HCT116 (cell line): ENCODE measurements around the gene CCDC40. TPM values are rescaled to one million over a fixed set of nuclear protein-coding genes. Genes with fewer than 3 reads are reported as not detected.

Source experiments
- ATAC-seq: fragments of 200-7000 bp; cut with Tn5 transposase; 2 replicates; pipeline ENCODE4 v1.9.1; 2020; ENCODE audit warnings: mild to moderate bottlenecking, moderate library complexity
- BruUV-seq: library from RNA; stranded (reverse); fragments of 400-500 nt; replicated peaks from 2 replicates; lab custom pipeline; 2021; lab: Mats Ljungman, UMichigan
- CTCF ChIA-PET: fragments of 300-600 bp; sonication (Branson Sonifier 250); formaldehyde crosslinking; loops from one replicate; lab custom pipeline; 2021; ENCODE audit warnings: antibody characterized with exemption; lab: Charles Lee
- POLR2A ChIA-PET: fragments of 300-600, 350-600 bp; sonication (Branson Sonifier 250); formaldehyde crosslinking; loops from one replicate; lab custom pipeline; 2021; ENCODE audit warnings: antibody characterized with exemption; lab: Charles Lee
- RAD21 ChIA-PET, 2 experiments: fragments of 300-600 bp; sonication (Branson Sonifier 250); formaldehyde crosslinking; loops; one replicate each; lab custom pipeline; 2023; ENCODE audit warnings: low total read pairs in 2 of 2; ENCODE audit not compliant: uncharacterized antibody in 2 of 2, unreplicated experiment in 2 of 2, low non-redundant PET in 1 of 2; lab: Charles Lee
- DNase-seq: peaks from one replicate; pipeline ENCODE4 v3.0.0-alpha.2; 2010; ENCODE audit warnings: low read depth, low spot score
- H2AFZ ChIP-seq: fragments of 200-600 bp; shearing (Covaris generic), sonication (generic); 2 replicates; pipeline ENCODE4 v1.6.1; 2017; ENCODE audit warnings: low read depth, mixed run types, mixed read lengths, antibody characterized with exemption, low read length; ENCODE audit not compliant: poor library complexity, severe bottlenecking
- H3K27ac ChIP-seq: 2 replicates; pipeline ENCODE4 v1.5.1; 2012; ENCODE audit warnings: low read depth, low read length
- H3K27me3 ChIP-seq: fragments of 200-600 bp; sonication (generic); 2 replicates; pipeline ENCODE4 v1.6.1; 2016; ENCODE audit warnings: mixed run types, low read length, mixed read lengths; ENCODE audit not compliant: insufficient read depth
- H3K36me3 ChIP-seq, 2 experiments: fragments of 200-500 bp in 1 of 2; fragments of 200-600 bp in 1 of 2; sonication (Bioruptor generic) in 1 of 2; sonication (generic) in 1 of 2; 2 replicates each; pipeline versions ENCODE4 v1.5.1 to v1.6.1; 2014 to 2016; ENCODE audit warnings: low read length in 2 of 2, inconsistent platforms in 1 of 2, mixed read lengths in 1 of 2, mixed run types in 1 of 2; ENCODE audit not compliant: insufficient read depth in 2 of 2, control insufficient read depth in 1 of 2
- H3K4me1 ChIP-seq, 2 experiments: fragments of 200-600 bp in 1 of 2; sonication (generic) in 1 of 2; 2 replicates each; pipeline versions ENCODE4 v1.5.1 to v1.6.1; 2012 to 2017; ENCODE audit warnings: low read length in 2 of 2, inconsistent platforms in 1 of 2, mild to moderate bottlenecking in 1 of 2, mixed read lengths in 1 of 2, mixed run types in 1 of 2, moderate library complexity in 1 of 2; ENCODE audit not compliant: insufficient read depth in 2 of 2, control insufficient read depth in 1 of 2
- H3K4me2 ChIP-seq: fragments of 200-600 bp; sonication (generic); 2 replicates; pipeline ENCODE4 v1.6.1; 2017; ENCODE audit warnings: mixed run types, low read length, mixed read lengths
- H3K4me3 ChIP-seq, 2 experiments: fragments of 200-600 bp in 1 of 2; sonication (generic) in 1 of 2; replicated peaks in 1 of 2; 2 replicates each; pipeline ENCODE4 v1.5.1; 2011 to 2016; ENCODE audit warnings: low read length in 2 of 2, control low read depth in 1 of 2, low read depth in 1 of 2, mild to moderate bottlenecking in 1 of 2, mixed read lengths in 1 of 2, mixed run types in 1 of 2
- H3K79me2 ChIP-seq: fragments of 200-600 bp; sonication (generic); 2 replicates; pipeline ENCODE4 v1.6.1; 2017; ENCODE audit warnings: mild to moderate bottlenecking, mixed run types, low read length, moderate library complexity, mixed read lengths; ENCODE audit not compliant: insufficient read depth
- H3K9ac ChIP-seq: fragments of 200-600 bp; sonication (generic); 2 replicates; pipeline ENCODE4 v1.6.1; 2016; ENCODE audit warnings: low read length, mixed read lengths
- H3K9me2 ChIP-seq: fragments of 200-600 bp; sonication (generic), shearing (Covaris generic); 2 replicates; pipeline ENCODE4 v1.6.1; 2017; ENCODE audit warnings: mixed run types, mild to moderate bottlenecking, moderate library complexity; ENCODE audit not compliant: insufficient read depth
- H3K9me3 ChIP-seq, 2 experiments: fragments of 200-500 bp in 1 of 2; fragments of 200-600 bp in 1 of 2; sonication (Bioruptor generic) in 1 of 2; sonication (generic) in 1 of 2; 2 replicates each; pipeline ENCODE4 v1.6.1; 2014 to 2017; ENCODE audit warnings: low read length in 2 of 2, mixed read lengths in 2 of 2, inconsistent platforms in 1 of 2, low read depth in 1 of 2, mild to moderate bottlenecking in 1 of 2, mixed run types in 1 of 2, moderate library complexity in 1 of 2; ENCODE audit not compliant: control insufficient read depth in 1 of 2, insufficient read depth in 1 of 2
- H4K20me1 ChIP-seq: fragments of 200-600 bp; sonication (generic), shearing (Covaris generic); 2 replicates; pipeline ENCODE4 v1.6.1; 2017; ENCODE audit warnings: mixed run types, mild to moderate bottlenecking, moderate library complexity; ENCODE audit not compliant: insufficient read depth
- CBX3 ChIP-seq: IDR thresholded peaks from 2 replicates; pipeline ENCODE4 v1.6.1; 2012; ENCODE audit warnings: low read depth
- EGR1 ChIP-seq: IDR thresholded peaks from 2 replicates; pipeline ENCODE4 v1.6.1; 2012; ENCODE audit warnings: low read depth
- EZH2phosphoT487 ChIP-seq: fragments of 200-600 bp; IDR thresholded peaks from 2 replicates; pipeline ENCODE4 v1.6.1; 2018; ENCODE audit warnings: antibody characterized with exemption, borderline replicate concordance
- JUND ChIP-seq: IDR thresholded peaks from 2 replicates; pipeline ENCODE4 v1.6.1; 2012
- POLR2AphosphoS5 ChIP-seq: IDR thresholded peaks from 2 replicates; pipeline ENCODE4 v1.6.1; 2011; ENCODE audit warnings: mild to moderate bottlenecking, low read depth, low read length, moderate library complexity
- SIN3A ChIP-seq: IDR thresholded peaks from 2 replicates; pipeline ENCODE4 v1.6.1; 2012; ENCODE audit warnings: low read depth
- YY1 ChIP-seq: IDR thresholded peaks from 2 replicates; pipeline ENCODE4 v1.6.1; 2011; ENCODE audit warnings: low read length, low read depth, moderate library complexity, mild to moderate bottlenecking; ENCODE audit not compliant: insufficient replicate concordance; ENCODE audit errors: extremely low read depth
- ZBTB33 ChIP-seq: IDR thresholded peaks from 2 replicates; pipeline ENCODE4 v1.6.1; 2011; ENCODE audit warnings: mild to moderate bottlenecking, low read length, moderate library complexity; ENCODE audit not compliant: insufficient replicate concordance; ENCODE audit errors: extremely low read depth
- ZNF274 ChIP-seq: fragments of 200-500 bp; sonication (Bioruptor generic); IDR thresholded peaks from 2 replicates; pipeline ENCODE4 v1.6.1; 2014; ENCODE audit warnings: mild to moderate bottlenecking, low read depth, low read length, inconsistent platforms
- intact Hi-C: fragments of 100-400 bp; cut with micrococcal nuclease; formaldehyde crosslinking; loops from 2 replicates; pipeline ENCODE4 v1.10.0; 2022
- total RNA-seq: library from RNA; stranded (reverse); gene quantifications from one replicate; pipeline ENCODE4 v1.2.1, GENCODE V29; 2021; ENCODE audit not compliant: unreplicated experiment
- TF ChIP-seq, protein P1 (sequence below): IDR thresholded peaks from 2 replicates; pipeline ENCODE4 v1.6.1; 2012

CCDC40 gene
- total RNA-seq, 1 experiment from 2014 or later: 10.3 TPM

- Histone ChIP-seq H3K9me3 (no peaks in the 10 kb centered on the region), H3K79me2 (peaks cover 7% of the 10 kb centered on the region; the same call in 1 of the 2 replicates), H3K9ac (no peak overlapping the region), H3K36me3 (no peaks in the 10 kb centered on the region), H3K27ac (no peak overlapping the region), H3K9me2 (no peaks in the 10 kb centered on the region), H4K20me1 (no peaks in the 10 kb centered on the region), H3K4me3 (no peak overlapping the region), H2AFZ (no peak overlapping the region), H3K4me2 (no peak overlapping the region), H3K27me3 (no peaks in the 10 kb centered on the region), H3K4me1 (peaks cover 27 to 33% of the 10 kb centered on the region in 2 experiments)
- ChIA-PET POLR2A (no interaction called here), RAD21 (no interaction called here), CTCF (interaction anchor here (0.6 kb wide), 1 partner anchor 93 kb away, joined by 3 read pairs; no protein-coding TSS in a partner anchor)
- no peak for DNase-seq
- ATAC-seq: no peak
- no TSS peak for BruUV-seq
- TF ChIP-seq CBX3: no peak
- no peak for TF ChIP-seq ZBTB33
- no peak for TF ChIP-seq EGR1
- TF ChIP-seq JUND: no peak
- no peak for TF ChIP-seq ZNF274
- TF ChIP-seq EZH2phosphoT487: no peak
- no peak for TF ChIP-seq SIN3A
- TF ChIP-seq YY1: no peak
- TF ChIP-seq, protein P1, sequence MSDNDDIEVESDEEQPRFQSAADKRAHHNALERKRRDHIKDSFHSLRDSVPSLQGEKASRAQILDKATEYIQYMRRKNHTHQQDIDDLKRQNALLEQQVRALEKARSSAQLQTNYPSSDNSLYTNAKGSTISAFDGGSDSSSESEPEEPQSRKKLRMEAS: no peak
- no peak for TF ChIP-seq POLR2AphosphoS5
- intact Hi-C loops: no loop called here
These were observed 63.5 kb downstream of the CCDC40 start for GRCh38 chr17:80100035-80100323.
